ENCODE measurements around the gene CALCOCO1. TPM values are rescaled to one million over a fixed set of nuclear protein-coding genes. Genes with fewer than 3 reads are reported as not detected.

The CALCOCO1 gene
- total and polyA plus RNA-seq, 9 of the 15 experiments (the other 6 are each of a cell fraction or from before 2014, with no cell fraction given), result 1.9 to 31.8 (median 11.0) TPM

- TF ChIP-seq FOXK2 (conservative IDR thresholded peaks at IDR 0.05 in 1 of 2, IDR thresholded peaks at IDR 0.05 in 1 of 2; ENCODE audit: low read depth in 2 of 2) (peak; percentile 70 to 79), CCNT2 (IDR thresholded peaks at IDR 0.05; ENCODE audit: borderline replicate concordance, extremely low read depth, insufficient read length, low read depth, low read length) (peak; percentile 55), CBFB (CRISPR knock-in tag; IDR thresholded peaks at IDR 0.05) (peak; percentile 58; the same call in 1 of the 2 replicates), ZNF134 (CRISPR knock-in tag; conservative IDR thresholded peaks at IDR 0.05) (0 out of 2 replicates have a peak, but pooled peaks have one; percentile 20), ZFP1 (CRISPR knock-in tag; IDR thresholded peaks at IDR 0.05) (no peak), XRCC5 (IDR thresholded peaks at IDR 0.05; ENCODE audit: low read depth, low read length) (peak; percentile 98; the same call in 1 of the 2 replicates), NR1H2 (CRISPR knock-in tag; IDR thresholded peaks at IDR 0.05) (no peak), GTF2F1 (IDR thresholded peaks at IDR 0.05; ENCODE audit: low read depth, low read length) (no peak), TEAD4 (IDR thresholded peaks at IDR 0.05; ENCODE audit: low read length) (0 out of 2 replicates have a peak, but pooled peaks have one; percentile 58), TEAD4 (CRISPR knock-in tag; IDR thresholded peaks at IDR 0.05; ENCODE audit: borderline replicate concordance) (no peak), RBM17 (IDR thresholded peaks at IDR 0.05; ENCODE audit: borderline replicate concordance, low read depth, low read length) (no peak), TCF3 (CRISPR knock-in tag; IDR thresholded peaks at IDR 0.05) (no peak; the same call in 1 of the 2 replicates), GATA2 (CRISPR knock-in tag; IDR thresholded peaks at IDR 0.05) (no peak), SOX6 (IDR thresholded peaks at IDR 0.05) (peak; percentile 85), CSDE1 (IDR thresholded peaks at IDR 0.05) (no peak; a peak in 1 of 4 replicates), PCBP1 (IDR thresholded peaks at IDR 0.05; ENCODE audit: low read depth, low read length, poor library complexity, severe bottlenecking) (no peak), SMARCC2 (IDR thresholded peaks at IDR 0.05; ENCODE audit: low read depth) (no peak), ZNF445 (CRISPR knock-in tag; IDR thresholded peaks at IDR 0.05; ENCODE audit: low read depth) (no peak)
- TF ChIP-seq, protein P1, sequence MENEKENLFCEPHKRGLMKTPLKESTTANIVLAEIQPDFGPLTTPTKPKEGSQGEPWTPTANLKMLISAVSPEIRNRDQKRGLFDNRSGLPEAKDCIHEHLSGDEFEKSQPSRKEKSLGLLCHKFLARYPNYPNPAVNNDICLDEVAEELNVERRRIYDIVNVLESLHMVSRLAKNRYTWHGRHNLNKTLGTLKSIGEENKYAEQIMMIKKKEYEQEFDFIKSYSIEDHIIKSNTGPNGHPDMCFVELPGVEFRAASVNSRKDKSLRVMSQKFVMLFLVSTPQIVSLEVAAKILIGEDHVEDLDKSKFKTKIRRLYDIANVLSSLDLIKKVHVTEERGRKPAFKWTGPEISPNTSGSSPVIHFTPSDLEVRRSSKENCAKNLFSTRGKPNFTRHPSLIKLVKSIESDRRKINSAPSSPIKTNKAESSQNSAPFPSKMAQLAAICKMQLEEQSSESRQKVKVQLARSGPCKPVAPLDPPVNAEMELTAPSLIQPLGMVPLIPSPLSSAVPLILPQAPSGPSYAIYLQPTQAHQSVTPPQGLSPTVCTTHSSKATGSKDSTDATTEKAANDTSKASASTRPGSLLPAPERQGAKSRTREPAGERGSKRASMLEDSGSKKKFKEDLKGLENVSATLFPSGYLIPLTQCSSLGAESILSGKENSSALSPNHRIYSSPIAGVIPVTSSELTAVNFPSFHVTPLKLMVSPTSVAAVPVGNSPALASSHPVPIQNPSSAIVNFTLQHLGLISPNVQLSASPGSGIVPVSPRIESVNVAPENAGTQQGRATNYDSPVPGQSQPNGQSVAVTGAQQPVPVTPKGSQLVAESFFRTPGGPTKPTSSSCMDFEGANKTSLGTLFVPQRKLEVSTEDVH (IDR thresholded peaks at IDR 0.05; ENCODE audit: low read depth, partially characterized antibody), result peak; percentile 62
- TF ChIP-seq, protein P2, sequence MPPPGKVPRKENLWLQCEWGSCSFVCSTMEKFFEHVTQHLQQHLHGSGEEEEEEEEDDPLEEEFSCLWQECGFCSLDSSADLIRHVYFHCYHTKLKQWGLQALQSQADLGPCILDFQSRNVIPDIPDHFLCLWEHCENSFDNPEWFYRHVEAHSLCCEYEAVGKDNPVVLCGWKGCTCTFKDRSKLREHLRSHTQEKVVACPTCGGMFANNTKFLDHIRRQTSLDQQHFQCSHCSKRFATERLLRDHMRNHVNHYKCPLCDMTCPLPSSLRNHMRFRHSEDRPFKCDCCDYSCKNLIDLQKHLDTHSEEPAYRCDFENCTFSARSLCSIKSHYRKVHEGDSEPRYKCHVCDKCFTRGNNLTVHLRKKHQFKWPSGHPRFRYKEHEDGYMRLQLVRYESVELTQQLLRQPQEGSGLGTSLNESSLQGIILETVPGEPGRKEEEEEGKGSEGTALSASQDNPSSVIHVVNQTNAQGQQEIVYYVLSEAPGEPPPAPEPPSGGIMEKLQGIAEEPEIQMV (tag; conservative IDR thresholded peaks at IDR 0.05; ENCODE audit: low read depth), result peak; percentile 76
- TF ChIP-seq, protein P3, sequence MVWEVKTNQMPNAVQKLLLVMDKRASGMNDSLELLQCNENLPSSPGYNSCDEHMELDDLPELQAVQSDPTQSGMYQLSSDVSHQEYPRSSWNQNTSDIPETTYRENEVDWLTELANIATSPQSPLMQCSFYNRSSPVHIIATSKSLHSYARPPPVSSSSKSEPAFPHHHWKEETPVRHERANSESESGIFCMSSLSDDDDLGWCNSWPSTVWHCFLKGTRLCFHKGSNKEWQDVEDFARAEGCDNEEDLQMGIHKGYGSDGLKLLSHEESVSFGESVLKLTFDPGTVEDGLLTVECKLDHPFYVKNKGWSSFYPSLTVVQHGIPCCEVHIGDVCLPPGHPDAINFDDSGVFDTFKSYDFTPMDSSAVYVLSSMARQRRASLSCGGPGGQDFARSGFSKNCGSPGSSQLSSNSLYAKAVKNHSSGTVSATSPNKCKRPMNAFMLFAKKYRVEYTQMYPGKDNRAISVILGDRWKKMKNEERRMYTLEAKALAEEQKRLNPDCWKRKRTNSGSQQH (CRISPR knock-in tag; IDR thresholded peaks at IDR 0.05), result peak; percentile 74
- TF ChIP-seq, protein P4, sequence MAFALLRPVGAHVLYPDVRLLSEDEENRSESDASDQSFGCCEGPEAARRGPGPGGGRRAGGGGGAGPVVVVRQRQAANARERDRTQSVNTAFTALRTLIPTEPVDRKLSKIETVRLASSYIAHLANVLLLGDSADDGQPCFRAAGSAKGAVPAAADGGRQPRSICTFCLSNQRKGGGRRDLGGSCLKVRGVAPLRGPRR (CRISPR knock-in tag; IDR thresholded peaks at IDR 0.05), result peak; percentile 67; the same call in 1 of the 2 replicates
Measured at GRCh38 chr12:53675701-53676607, 51.3 kb downstream of the CALCOCO1 start, which contains the start of gene ATP5MC2 (continued).
